Ascending aorta (tissue), 2 donors: Measurements from ENCODE around the gene FAM25G. TPM values are rescaled to one million over a fixed set of nuclear protein-coding genes. Genes with fewer than 3 reads are reported as not detected.

Source experiments
- DNase-seq, 2 donors: peaks; one replicate each; pipeline ENCODE4 v3.0.0-alpha.2; 2019; ENCODE audit warnings: low spot score in 2 of 2
- H3K27ac ChIP-seq, 2 donors: fragments of 200-600 bp; sonication (generic); one replicate each; pipeline ENCODE4 v1.5.1; 2016 to 2017; ENCODE audit warnings: mild to moderate bottlenecking in 1 of 2
- H3K27me3 ChIP-seq: fragments of 200-600 bp; sonication (generic); one replicate; pipeline ENCODE4 v1.5.1; 2017
- H3K36me3 ChIP-seq, 2 donors: fragments of 200-600 bp; sonication (generic); one replicate each; pipeline ENCODE4 v1.5.1; 2016
- H3K4me1 ChIP-seq, 2 donors: fragments of 200-600 bp; sonication (generic); one replicate each; pipeline ENCODE4 v1.5.1; 2016 to 2017; ENCODE audit warnings: mild to moderate bottlenecking in 1 of 2
- H3K4me3 ChIP-seq, 2 donors: fragments of 200-600 bp; sonication (generic); one replicate each; pipeline ENCODE4 v1.5.1; 2016 to 2017; ENCODE audit warnings: mild to moderate bottlenecking in 1 of 2
- H3K9me3 ChIP-seq, 2 donors: fragments of 200-600 bp; sonication (generic); one replicate each; pipeline ENCODE4 v1.5.1; 2016
- intact Hi-C: fragments of 100-400 bp; cut with DNase I; formaldehyde crosslinking; loops from one replicate; pipeline ENCODE4 v1.15.1; 2023
- total RNA-seq: library from RNA; depleted of rRNA; stranded (reverse); fragments of >200 nt; gene quantifications from one replicate; pipeline ENCODE4 v1.1.0, GENCODE V29; 2016
- TF ChIP-seq, protein P1 (sequence below), 3 experiments: fragments of 200-600 bp in 2 of 3; fragments of 450-650 bp in 1 of 3; sonication (generic) in 2 of 3; IDR thresholded peaks; one replicate each; pipeline ENCODE4 v1.5.1; 2016 to 2019; ENCODE audit warnings: antibody characterized with exemption in 3 of 3, mild to moderate bottlenecking in 1 of 3, moderate library complexity in 1 of 3

FAM25G gene
- total RNA-seq, 1 donor from 2014 or later, result not detected

DNA sequence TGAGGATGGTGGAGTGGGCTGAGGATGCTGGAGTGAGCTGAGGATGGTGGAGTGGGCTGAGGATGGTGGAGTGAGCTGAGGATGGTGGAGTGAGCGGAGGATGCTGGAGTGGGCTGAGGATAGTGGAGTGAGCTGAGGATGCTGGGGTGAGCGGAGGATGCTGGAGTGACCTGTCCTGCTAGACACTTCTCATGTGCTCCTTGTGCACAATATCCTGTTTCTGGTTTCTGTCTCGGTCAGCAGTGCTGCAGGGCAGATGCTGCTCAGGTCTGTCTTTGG, 36.8 kb downstream of the FAM25G start:
- TF ChIP-seq, protein P1, sequence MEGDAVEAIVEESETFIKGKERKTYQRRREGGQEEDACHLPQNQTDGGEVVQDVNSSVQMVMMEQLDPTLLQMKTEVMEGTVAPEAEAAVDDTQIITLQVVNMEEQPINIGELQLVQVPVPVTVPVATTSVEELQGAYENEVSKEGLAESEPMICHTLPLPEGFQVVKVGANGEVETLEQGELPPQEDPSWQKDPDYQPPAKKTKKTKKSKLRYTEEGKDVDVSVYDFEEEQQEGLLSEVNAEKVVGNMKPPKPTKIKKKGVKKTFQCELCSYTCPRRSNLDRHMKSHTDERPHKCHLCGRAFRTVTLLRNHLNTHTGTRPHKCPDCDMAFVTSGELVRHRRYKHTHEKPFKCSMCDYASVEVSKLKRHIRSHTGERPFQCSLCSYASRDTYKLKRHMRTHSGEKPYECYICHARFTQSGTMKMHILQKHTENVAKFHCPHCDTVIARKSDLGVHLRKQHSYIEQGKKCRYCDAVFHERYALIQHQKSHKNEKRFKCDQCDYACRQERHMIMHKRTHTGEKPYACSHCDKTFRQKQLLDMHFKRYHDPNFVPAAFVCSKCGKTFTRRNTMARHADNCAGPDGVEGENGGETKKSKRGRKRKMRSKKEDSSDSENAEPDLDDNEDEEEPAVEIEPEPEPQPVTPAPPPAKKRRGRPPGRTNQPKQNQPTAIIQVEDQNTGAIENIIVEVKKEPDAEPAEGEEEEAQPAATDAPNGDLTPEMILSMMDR (IDR thresholded peaks at IDR 0.05), result no peak
- intact Hi-C loops, result no loop called here
- Histone ChIP-seq H3K36me3 (no peaks in the 10 kb centered on the region), H3K4me1 (no peaks in the 10 kb centered on the region), H3K4me3 (no peak overlapping the region), H3K27ac (no peak overlapping the region), H3K27me3 (no peaks in the 10 kb centered on the region), H3K9me3 (no peaks in the 10 kb centered on the region)
- DNase-seq, result no peak

DNA sequence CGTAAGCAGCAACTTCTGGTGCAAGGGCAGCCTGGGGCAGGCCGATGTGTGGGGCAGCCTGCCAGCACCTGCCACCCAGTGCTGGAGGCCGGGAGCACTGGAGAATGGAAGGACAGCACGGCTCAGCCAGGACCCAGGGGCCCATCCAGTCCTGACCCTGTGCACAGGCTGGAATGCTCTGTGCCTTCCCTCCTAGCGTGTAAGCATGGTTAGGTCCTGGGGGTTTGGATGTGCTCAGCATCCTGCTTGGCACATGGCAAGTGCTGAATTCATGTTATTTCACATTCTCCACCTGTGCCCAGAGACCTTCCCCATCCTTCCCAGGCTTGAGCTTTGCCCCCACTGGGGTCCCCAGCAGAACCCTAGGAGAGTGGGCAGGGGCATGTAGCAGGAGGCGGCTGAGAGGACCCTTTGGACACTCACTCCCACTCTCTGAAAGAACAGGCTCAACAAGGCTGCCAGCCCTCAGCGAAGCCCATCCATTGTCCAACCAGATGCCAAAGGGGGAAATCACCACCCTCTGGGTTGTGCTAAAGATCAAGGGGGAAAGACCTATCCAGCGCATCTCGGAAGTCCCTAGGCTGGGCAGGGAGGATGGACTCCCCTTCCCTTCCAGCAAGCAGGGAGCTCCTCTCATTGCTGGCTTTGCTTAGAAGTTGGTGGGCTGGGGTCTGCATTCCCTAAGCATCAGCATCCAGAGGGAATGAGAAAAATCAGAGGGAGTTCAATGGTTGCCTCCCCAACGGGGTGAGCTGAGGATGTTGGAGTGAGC, 37.3 kb downstream of the FAM25G start:
- no peaks in the 10 kb centered on the region for H3K27me3 ChIP-seq
- no peak overlapping the region for H3K27ac ChIP-seq
- intact Hi-C loops, result no loop called here
- H3K4me1 ChIP-seq, result no peaks in the 10 kb centered on the region
- H3K36me3 ChIP-seq, result no peaks in the 10 kb centered on the region
- TF ChIP-seq, protein P1 (IDR thresholded peaks at IDR 0.05), result no peak
- H3K4me3 ChIP-seq, result no peak overlapping the region
- H3K9me3 ChIP-seq, result no peaks in the 10 kb centered on the region
- no peak for DNase-seq

DNA sequence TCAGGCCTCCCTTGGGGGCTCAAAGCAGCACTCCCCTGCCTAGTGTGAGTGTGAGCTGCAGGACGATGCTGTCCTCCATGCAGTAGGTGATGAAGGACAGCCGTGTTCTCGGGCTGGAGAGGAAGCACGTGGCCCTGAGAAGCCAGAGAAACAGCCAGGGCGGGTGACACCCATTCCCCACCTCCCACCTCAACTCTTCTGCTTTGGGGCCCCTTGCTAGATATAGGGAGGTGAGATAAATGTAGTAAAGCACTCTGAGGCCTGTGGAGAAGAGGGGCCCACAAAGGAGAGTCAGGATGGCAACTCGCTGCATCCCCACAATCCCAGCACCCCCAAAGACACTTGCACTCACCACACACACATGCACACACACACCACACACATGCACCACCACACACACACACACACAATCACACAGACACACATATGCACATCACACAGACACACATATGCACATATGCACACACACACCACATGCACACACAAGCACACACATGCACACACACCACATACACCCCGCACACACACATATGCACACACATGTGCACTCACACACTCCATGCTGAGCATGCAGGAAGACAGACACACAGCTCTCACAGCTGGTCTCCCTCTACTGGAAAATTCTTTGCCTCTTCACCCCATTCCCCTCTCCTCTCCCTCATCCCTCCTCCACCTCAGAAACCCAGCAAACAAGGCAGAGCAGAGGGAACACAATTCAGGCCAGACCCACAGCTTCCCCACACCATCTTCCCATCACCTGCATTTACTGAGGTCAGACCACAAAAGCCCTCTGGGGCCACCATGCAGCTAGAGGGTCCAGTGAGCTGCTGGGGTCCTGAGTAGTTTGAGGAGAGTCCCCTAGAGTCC, 38.1 kb downstream of the FAM25G start:
- Histone ChIP-seq H3K9me3 (no peaks in the 10 kb centered on the region), H3K4me1 (no peaks in the 10 kb centered on the region), H3K27ac (no peak overlapping the region), H3K4me3 (no peak overlapping the region), H3K27me3 (no peaks in the 10 kb centered on the region), H3K36me3 (no peaks in the 10 kb centered on the region)
- TF ChIP-seq, protein P1 (IDR thresholded peaks at IDR 0.05), result no peak
- intact Hi-C loops, result no loop called here
- no peak for DNase-seq

DNA sequence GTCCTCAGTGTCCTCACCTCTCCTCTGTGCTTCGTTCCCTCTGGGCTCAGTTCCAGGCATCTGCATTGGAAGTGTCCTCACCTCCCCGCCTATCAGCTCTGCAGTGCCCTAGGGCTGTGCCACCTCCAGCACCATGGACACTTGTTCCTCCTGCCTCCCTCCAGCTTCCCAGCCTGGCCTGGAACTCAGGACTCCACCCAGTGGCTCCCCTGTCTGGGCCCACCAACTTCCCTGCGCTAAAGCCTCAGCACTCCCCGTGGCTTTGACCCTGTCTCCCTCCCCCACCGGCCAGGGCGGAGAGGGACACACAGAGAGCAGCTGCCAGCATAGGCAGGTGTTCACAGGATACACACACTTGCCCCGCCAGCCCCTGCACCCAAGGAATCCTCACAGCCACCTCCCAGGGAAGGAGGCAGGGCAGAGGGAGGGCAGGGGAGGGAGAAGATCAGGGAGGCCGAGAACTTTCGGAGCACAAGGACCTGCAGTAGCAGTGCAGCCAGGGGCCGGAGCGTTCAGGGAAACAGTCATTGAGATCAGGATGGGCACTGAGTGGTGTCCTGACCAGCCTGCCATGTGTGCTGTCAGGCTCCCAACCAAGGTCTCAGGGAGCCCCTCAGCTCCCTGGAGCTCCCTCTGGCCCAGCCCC, 38.9 kb downstream of the FAM25G start:
- H3K9me3 ChIP-seq, result no peaks in the 10 kb centered on the region
- H3K4me3 ChIP-seq, result no peak overlapping the region
- DNase-seq, result no peak
- TF ChIP-seq, protein P1 (IDR thresholded peaks at IDR 0.05), result no peak
- H3K4me1 ChIP-seq, result no peaks in the 10 kb centered on the region
- intact Hi-C loops, result no loop called here
- H3K27me3 ChIP-seq, result no peaks in the 10 kb centered on the region
- no peaks in the 10 kb centered on the region for H3K36me3 ChIP-seq
- no peak overlapping the region for H3K27ac ChIP-seq

DNA sequence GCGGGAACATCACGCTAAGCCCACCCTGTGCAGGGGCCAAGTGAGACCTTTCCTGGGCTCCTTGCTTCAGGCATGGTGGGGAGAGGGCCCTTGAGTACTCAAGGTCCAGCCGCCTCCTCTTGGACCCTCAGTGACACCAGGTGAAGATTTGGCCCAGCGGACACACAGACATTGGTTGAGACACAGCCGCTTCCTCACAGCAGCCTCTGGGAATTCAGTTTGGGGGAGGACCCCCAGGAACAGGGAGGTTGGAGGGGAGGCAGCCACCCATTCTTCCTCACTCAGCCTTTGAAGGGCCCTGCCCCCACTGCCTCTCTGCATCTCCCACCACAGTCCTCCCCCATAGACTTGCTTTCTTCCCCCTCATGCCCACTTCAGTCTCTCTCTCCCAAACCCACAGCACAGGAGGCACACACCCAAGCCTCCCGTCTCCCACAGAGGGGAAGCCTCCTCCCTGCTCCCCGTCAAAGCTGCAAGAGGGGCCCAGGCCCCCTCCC, 39.5 kb downstream of the FAM25G start:
- TF ChIP-seq, protein P1 (IDR thresholded peaks at IDR 0.05), result no peak
- H3K27me3 ChIP-seq, result no peaks in the 10 kb centered on the region
- intact Hi-C loops, result no loop called here

More for the DNA sequence above, 39.5 kb downstream of the FAM25G start:
- Histone ChIP-seq H3K36me3 (no peaks in the 10 kb centered on the region), H3K27ac (no peak overlapping the region), H3K4me3 (no peak overlapping the region), H3K9me3 (no peaks in the 10 kb centered on the region), H3K4me1 (no peaks in the 10 kb centered on the region)
- DNase-seq, result no peak
